HUES6 (cell line): ENCODE measurements around the gene UTS2B.
"Not testable (repeated sequence)": the region's sequence is repeated elsewhere in the genome, so short reads cannot be mapped to it uniquely, and the experiment has no call there.

Experiments
- H3K27ac ChIP-seq: 2 replicates; pipeline ENCODE4 v1.7.0; 2013; ENCODE audit warnings: low read depth, mild to moderate bottlenecking, low read length, inconsistent platforms
- H3K27me3 ChIP-seq: 2 replicates; pipeline ENCODE4 v1.6.1; 2013; ENCODE audit warnings: low read length; ENCODE audit not compliant: control insufficient read depth, insufficient read depth
- H3K36me3 ChIP-seq: 2 replicates; pipeline ENCODE4 v1.6.1; 2013; ENCODE audit warnings: low read length; ENCODE audit not compliant: control insufficient read depth, insufficient read depth
- H3K4me1 ChIP-seq: 2 replicates; pipeline ENCODE4 v1.6.1; 2013; ENCODE audit warnings: low read length; ENCODE audit not compliant: control insufficient read depth, insufficient read depth
- H3K4me3 ChIP-seq: 2 replicates; pipeline ENCODE4 v1.5.1; 2013; ENCODE audit warnings: low read depth, low read length
- H3K9ac ChIP-seq: one replicate; pipeline ENCODE4 v1.6.1; 2013; ENCODE audit warnings: mild to moderate bottlenecking, low read length
- H3K9me3 ChIP-seq: 2 replicates; pipeline ENCODE4 v1.6.1; 2013; ENCODE audit warnings: low read depth, low read length; ENCODE audit not compliant: control insufficient read depth, insufficient read depth

UTS2B gene

DNA sequence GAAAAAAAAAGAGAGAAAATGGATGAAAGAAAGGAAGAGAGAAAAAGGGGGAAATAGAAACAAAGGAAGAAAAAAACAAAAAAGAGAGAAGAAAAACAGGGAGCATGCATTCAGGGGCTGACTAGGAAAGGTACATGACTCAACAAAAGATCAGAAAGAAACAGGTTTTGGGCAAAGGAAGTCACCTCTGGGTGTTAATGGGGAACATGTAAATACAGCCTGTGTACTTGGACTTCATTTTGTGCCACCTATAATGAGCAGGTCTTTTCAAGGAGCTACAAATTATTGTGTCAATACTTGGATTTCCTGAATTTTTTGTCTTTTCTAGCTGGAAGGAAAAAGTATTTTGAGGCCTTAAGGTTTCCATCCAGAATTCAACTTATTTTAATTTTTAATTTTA lies 54.6 kb downstream of the UTS2B start:
- Histone ChIP-seq H3K9me3 (peaks cover 8% of the 10 kb centered on the region; the same call in 1 of the 2 replicates), H3K27me3 (no peaks in the 10 kb centered on the region), H3K9ac (no peak overlapping the region), H3K4me3 (no peak overlapping the region), H3K4me1 (no peaks in the 10 kb centered on the region), H3K27ac (no peak overlapping the region), H3K36me3 (no peaks in the 10 kb centered on the region)

DNA sequence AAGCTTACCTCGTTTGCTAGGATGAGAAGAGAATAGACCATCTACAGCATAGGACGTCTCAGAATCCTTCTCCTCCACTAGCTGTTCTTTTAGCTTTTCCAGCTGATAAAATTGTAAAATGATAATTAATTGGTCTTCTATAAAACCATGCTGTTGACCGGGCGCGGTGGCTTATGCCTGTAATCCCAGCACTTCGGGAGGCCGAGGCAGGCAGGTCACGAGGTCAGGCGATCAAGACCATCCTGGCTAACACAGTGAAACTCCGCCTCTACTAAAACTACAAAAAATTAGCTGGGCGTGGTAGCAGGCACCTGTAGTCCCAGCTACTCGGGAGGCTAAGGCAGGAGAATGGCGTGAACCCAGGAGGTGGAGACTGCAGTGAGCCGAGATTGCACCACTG lies 55.1 kb downstream of the UTS2B start:
- not testable (repeated sequence) for H3K9ac ChIP-seq, H3K4me1 ChIP-seq, H3K36me3 ChIP-seq, H3K27me3 ChIP-seq, H3K9me3 ChIP-seq, H3K27ac ChIP-seq, H3K4me3 ChIP-seq

DNA sequence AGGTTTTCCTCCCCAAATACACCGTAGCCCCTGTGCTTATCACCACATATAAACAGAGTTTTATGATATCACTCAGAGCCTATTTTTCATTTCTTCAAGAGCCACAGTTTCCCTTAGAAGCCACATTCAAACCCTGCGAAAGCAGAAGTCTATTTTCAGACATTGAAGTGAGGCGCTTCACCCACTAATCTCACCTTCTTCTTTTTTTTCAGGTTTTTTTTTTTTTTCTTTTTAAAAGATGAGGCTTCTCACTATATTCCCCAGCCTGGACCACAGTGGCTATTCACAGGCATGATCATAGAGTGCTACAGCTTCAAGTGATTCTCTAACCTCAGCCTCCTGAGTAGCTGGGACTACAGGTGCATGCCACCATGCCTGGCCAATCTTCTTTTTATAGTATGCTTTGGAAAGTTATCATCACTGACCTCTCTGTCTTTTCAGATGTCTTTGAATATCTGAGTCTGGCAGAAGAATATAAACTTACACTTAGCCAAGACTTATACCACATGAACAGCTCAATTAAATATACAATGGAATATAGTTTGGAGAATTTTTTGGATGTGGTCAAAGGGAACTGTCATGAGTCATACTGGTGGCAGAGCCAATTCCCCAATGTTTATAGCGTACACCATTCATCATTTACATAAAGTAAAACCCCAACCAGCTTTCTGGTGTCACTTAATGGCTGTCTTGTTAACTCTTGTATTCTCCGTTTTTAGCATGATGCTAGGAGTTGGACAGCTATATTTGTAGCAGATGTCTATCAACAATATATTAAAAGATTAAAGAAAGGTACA lies 60.8 kb downstream of the UTS2B start:
- no peak overlapping the region for H3K4me3 ChIP-seq
- H3K9me3 ChIP-seq = peaks cover 20% of the 10 kb centered on the region; the same call in 1 of the 2 replicates
- H3K27ac ChIP-seq = no peak overlapping the region
- no peak overlapping the region for H3K9ac ChIP-seq
- no peaks in the 10 kb centered on the region for H3K4me1 ChIP-seq
- H3K36me3 ChIP-seq = no peaks in the 10 kb centered on the region
- no peaks in the 10 kb centered on the region for H3K27me3 ChIP-seq

GRCh38 chr3:191268737-191269136 lies 61.6 kb downstream of the UTS2B start:
- H3K27ac ChIP-seq = no peak overlapping the region
- no peak overlapping the region for H3K4me3 ChIP-seq
- no peak overlapping the region for H3K9ac ChIP-seq
- no peaks in the 10 kb centered on the region for H3K36me3 ChIP-seq
- H3K9me3 ChIP-seq = peaks cover 20% of the 10 kb centered on the region; the same call in 1 of the 2 replicates
- no peaks in the 10 kb centered on the region for H3K27me3 ChIP-seq
- H3K4me1 ChIP-seq = no peaks in the 10 kb centered on the region

- Histone ChIP-seq H3K27me3 (no peaks in the 10 kb centered on the region), H3K4me1 (peaks cover 15% of the 10 kb centered on the region), H3K27ac (no peak overlapping the region), H3K4me3 (no peak overlapping the region), H3K36me3 (no peaks in the 10 kb centered on the region), H3K9ac (no peak overlapping the region), H3K9me3 (peaks cover 12% of the 10 kb centered on the region; the same call in 1 of the 2 replicates)
Measured at GRCh38 chr3:191263850-191264249, 66.5 kb downstream of the UTS2B start.

GRCh38 chr3:191263365-191263764 lies 67.0 kb downstream of the UTS2B start:
- H3K9ac ChIP-seq = no peak overlapping the region
- no peak overlapping the region for H3K27ac ChIP-seq
- peaks cover 9% of the 10 kb centered on the region; the same call in 1 of the 2 replicates for H3K9me3 ChIP-seq
- H3K27me3 ChIP-seq = no peaks in the 10 kb centered on the region
- H3K4me1 ChIP-seq = peaks cover 19% of the 10 kb centered on the region
- no peaks in the 10 kb centered on the region for H3K36me3 ChIP-seq
- no peak overlapping the region for H3K4me3 ChIP-seq

GRCh38 chr3:191262650-191263049 lies 67.7 kb downstream of the UTS2B start:
- no peak overlapping the region for H3K4me3 ChIP-seq
- H3K4me1 ChIP-seq = peaks cover 22% of the 10 kb centered on the region

DNA sequence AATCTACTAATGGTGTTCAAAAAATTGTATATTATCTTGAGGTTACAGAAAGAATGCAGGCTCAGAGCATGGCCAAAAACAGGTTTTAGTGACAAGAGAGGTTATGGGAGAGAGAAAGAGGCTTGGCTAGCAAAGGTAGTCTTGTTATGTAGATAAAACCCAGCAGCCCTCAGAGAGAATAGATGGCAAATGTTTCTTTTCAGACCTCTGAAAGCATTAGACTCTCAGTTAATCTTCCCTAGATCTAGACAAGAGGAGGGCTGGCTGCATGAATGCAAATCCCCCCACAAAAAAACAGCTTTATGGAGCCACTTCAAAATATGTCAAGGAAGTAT lies 69.1 kb downstream of the UTS2B start:
- Histone ChIP-seq H3K27ac (no peak overlapping the region), H3K36me3 (no peaks in the 10 kb centered on the region), H3K9me3 (no peaks in the 10 kb centered on the region), H3K27me3 (no peaks in the 10 kb centered on the region), H3K4me3 (no peak overlapping the region), H3K9ac (no peak overlapping the region), H3K4me1 (peaks cover 22% of the 10 kb centered on the region)

More at GRCh38 chr3:191262650-191263049, 67.7 kb downstream of the UTS2B start:
- Histone ChIP-seq H3K27ac (no peak overlapping the region), H3K9ac (no peak overlapping the region), H3K27me3 (no peaks in the 10 kb centered on the region), H3K36me3 (no peaks in the 10 kb centered on the region), H3K9me3 (peaks cover 3% of the 10 kb centered on the region; the same call in 1 of the 2 replicates)

GRCh38 chr3:191260431-191261303 lies 69.7 kb downstream of the UTS2B start:
- H3K9me3 ChIP-seq = no peaks in the 10 kb centered on the region

DNA sequence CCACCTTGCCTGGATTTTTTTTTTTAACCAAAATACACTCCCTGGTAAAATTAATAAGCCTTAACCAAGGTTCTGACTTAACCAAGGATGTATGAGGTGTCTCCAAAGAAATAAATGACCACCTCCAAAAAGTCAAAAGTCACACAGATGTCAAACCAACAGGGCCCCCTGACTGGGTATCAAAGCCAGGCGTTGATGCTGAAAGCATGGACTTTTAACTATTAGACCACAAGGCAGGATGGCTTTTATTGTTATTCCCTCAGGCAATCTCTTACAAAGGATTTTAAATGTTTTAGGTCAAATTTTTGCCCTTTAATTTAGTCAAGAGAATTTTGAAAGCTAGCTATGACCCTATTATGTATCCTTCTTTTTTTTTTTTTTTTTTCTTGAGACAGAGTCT lies 70.8 kb downstream of the UTS2B start:
- H3K27me3 ChIP-seq = no peaks in the 10 kb centered on the region
- H3K9me3 ChIP-seq = no peaks in the 10 kb centered on the region
- no peaks in the 10 kb centered on the region for H3K36me3 ChIP-seq
- H3K4me3 ChIP-seq = no peak overlapping the region
- H3K27ac ChIP-seq = no peak overlapping the region
- H3K4me1 ChIP-seq = peaks cover 30% of the 10 kb centered on the region
- no peak overlapping the region for H3K9ac ChIP-seq

More at GRCh38 chr3:191260431-191261303, 69.7 kb downstream of the UTS2B start:
- Histone ChIP-seq H3K4me3 (no peak overlapping the region), H3K27ac (no peak overlapping the region), H3K36me3 (no peaks in the 10 kb centered on the region), H3K4me1 (peaks cover 22% of the 10 kb centered on the region), H3K9ac (no peak overlapping the region), H3K27me3 (no peaks in the 10 kb centered on the region)

- Histone ChIP-seq H3K4me3 (no peak overlapping the region), H3K9ac (no peak overlapping the region)
Measured at GRCh38 chr3:191257286-191257685, 73.0 kb downstream of the UTS2B start.

More at GRCh38 chr3:191257286-191257685, 73.0 kb downstream of the UTS2B start:
- no peaks in the 10 kb centered on the region for H3K9me3 ChIP-seq
- no peaks in the 10 kb centered on the region for H3K36me3 ChIP-seq
- H3K27me3 ChIP-seq = no peaks in the 10 kb centered on the region
- no peak overlapping the region for H3K27ac ChIP-seq
- peaks cover 44% of the 10 kb centered on the region for H3K4me1 ChIP-seq
